ENCODE measurements around the gene VIT. TPM values are rescaled to one million over a fixed set of nuclear protein-coding genes. Genes with fewer than 3 reads are reported as not detected.

Gene VIT
- total RNA-seq, 1 donor from 2014 or later: not detected

DNA sequence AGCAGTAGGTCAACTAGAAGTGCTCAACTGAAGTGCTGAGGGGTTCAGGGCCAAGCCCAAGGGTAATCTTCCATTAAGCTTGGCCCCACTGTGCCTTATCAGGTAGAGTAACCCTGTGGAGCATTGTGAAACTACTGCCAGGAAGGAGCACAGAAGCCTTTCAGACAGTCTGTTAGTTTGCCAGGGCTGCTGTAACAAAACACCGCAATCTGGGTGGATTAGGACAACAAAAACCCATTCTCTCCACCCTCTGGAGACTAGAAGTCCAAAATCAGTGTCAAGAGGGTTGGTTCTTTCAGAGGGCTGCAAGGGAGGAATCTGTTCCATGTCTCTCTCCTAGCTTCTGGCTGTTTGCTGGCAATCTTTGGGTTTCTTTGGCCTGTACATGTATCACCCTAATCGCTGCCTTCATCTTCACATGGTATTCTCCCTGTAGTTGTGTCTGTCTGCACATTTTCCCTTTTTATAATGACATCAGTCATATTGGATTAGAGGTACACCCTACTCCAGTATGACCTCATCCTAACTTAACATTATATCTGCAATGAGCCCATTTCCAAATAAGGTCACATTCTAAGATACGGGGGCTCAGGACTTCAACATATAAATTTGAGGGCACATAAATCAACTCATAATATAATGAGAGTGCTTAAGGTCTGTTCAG lies 21.2 kb downstream of the VIT start:
- H3K9me3 ChIP-seq (ENCODE audit: insufficient read depth, low read depth, low read length): no peaks in the 10 kb centered on the region
- FAIRE-seq: no peak
- DNase-seq (ENCODE audit: low read depth): no peak
- H3K4me1 ChIP-seq (ENCODE audit: insufficient read depth, low read length): no peaks in the 10 kb centered on the region
- H3K4me2 ChIP-seq (ENCODE audit: low read length): no peak overlapping the region
- H3K27ac ChIP-seq (ENCODE audit: low read depth, low read length): no peak overlapping the region
- H3K79me2 ChIP-seq (ENCODE audit: insufficient read depth, low read length): no peaks in the 10 kb centered on the region
- Mint-ChIP-seq H3K36me3 (ENCODE audit: low read depth, unreplicated experiment) (peaks cover 2% of the 10 kb centered on the region), H3K27me3 (ENCODE audit: low read depth, unreplicated experiment) (no peaks in the 10 kb centered on the region), H3K4me1 (ENCODE audit: low read depth, unreplicated experiment) (no peaks in the 10 kb centered on the region), H3K4me3 (ENCODE audit: unreplicated experiment) (no peak overlapping the region), H3K9me3 (ENCODE audit: unreplicated experiment) (peaks cover 7% of the 10 kb centered on the region), H3K27ac (ENCODE audit: unreplicated experiment) (no peak overlapping the region)
- no peaks in the 10 kb centered on the region for H3K36me3 ChIP-seq (ENCODE audit: insufficient read depth, low read length)
- no peak overlapping the region for H2AFZ ChIP-seq (ENCODE audit: low read depth, low read length)
- no peak for TF ChIP-seq EZH2 (IDR thresholded peaks at IDR 0.05; ENCODE audit: insufficient read depth, low read length)
- TF ChIP-seq, protein P1, sequence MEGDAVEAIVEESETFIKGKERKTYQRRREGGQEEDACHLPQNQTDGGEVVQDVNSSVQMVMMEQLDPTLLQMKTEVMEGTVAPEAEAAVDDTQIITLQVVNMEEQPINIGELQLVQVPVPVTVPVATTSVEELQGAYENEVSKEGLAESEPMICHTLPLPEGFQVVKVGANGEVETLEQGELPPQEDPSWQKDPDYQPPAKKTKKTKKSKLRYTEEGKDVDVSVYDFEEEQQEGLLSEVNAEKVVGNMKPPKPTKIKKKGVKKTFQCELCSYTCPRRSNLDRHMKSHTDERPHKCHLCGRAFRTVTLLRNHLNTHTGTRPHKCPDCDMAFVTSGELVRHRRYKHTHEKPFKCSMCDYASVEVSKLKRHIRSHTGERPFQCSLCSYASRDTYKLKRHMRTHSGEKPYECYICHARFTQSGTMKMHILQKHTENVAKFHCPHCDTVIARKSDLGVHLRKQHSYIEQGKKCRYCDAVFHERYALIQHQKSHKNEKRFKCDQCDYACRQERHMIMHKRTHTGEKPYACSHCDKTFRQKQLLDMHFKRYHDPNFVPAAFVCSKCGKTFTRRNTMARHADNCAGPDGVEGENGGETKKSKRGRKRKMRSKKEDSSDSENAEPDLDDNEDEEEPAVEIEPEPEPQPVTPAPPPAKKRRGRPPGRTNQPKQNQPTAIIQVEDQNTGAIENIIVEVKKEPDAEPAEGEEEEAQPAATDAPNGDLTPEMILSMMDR (IDR thresholded peaks at IDR 0.05; ENCODE audit: insufficient read depth, low read depth, low read length): no peak
- H4K20me1 ChIP-seq (ENCODE audit: insufficient read depth, low read length): no peaks in the 10 kb centered on the region
- no peaks in the 10 kb centered on the region for H3K27me3 ChIP-seq (ENCODE audit: insufficient read depth, low read length)
- H3K4me3 ChIP-seq (ENCODE audit: insufficient read depth, low read depth, low read length): no peak overlapping the region
- H3K9ac ChIP-seq (ENCODE audit: low read length): no peak overlapping the region

DNA sequence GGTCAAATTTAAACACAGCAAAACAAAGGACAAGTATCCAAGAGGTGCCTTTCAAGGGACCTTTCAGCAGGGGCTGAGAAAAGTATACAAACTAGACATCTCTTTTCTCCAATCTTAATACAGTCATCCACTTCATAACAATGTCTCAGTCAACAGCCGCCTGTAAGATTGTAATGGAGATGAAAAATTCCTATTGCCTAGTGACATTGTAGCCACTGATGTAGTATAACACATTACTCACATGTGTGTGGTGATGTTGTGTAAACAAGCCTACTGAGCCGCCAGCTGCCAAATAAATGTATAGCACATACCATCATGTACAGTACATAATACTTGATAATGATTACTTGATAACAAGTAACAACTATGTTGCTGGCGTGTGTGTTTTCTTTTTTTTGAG lies 31.0 kb downstream of the VIT start:
- no peak for TF ChIP-seq EZH2 (IDR thresholded peaks at IDR 0.05; ENCODE audit: insufficient read depth, low read length)
- TF ChIP-seq, protein P1 (IDR thresholded peaks at IDR 0.05; ENCODE audit: insufficient read depth, low read depth, low read length): no peak
- Mint-ChIP-seq H3K27me3 (ENCODE audit: low read depth, unreplicated experiment) (peaks cover 2% of the 10 kb centered on the region), H3K4me3 (ENCODE audit: unreplicated experiment) (no peak overlapping the region), H3K9me3 (ENCODE audit: unreplicated experiment) (no peaks in the 10 kb centered on the region), H3K4me1 (ENCODE audit: low read depth, unreplicated experiment) (no peaks in the 10 kb centered on the region), H3K36me3 (ENCODE audit: low read depth, unreplicated experiment) (peaks cover 2% of the 10 kb centered on the region), H3K27ac (ENCODE audit: unreplicated experiment) (no peak overlapping the region)
- no peak overlapping the region for H3K4me2 ChIP-seq (ENCODE audit: low read length)
- peaks cover 4% of the 10 kb centered on the region for H3K9me3 ChIP-seq (ENCODE audit: insufficient read depth, low read depth, low read length)
- H3K4me3 ChIP-seq (ENCODE audit: insufficient read depth, low read depth, low read length): no peak overlapping the region
- H2AFZ ChIP-seq (ENCODE audit: low read depth, low read length): no peak overlapping the region
- H3K27ac ChIP-seq (ENCODE audit: low read depth, low read length): no peak overlapping the region
- H3K27me3 ChIP-seq (ENCODE audit: insufficient read depth, low read length): no peaks in the 10 kb centered on the region
- no peaks in the 10 kb centered on the region for H3K36me3 ChIP-seq (ENCODE audit: insufficient read depth, low read length)
- FAIRE-seq: no peak
- no peaks in the 10 kb centered on the region for H3K79me2 ChIP-seq (ENCODE audit: insufficient read depth, low read length)
- no peaks in the 10 kb centered on the region for H3K4me1 ChIP-seq (ENCODE audit: insufficient read depth, low read length)
- H4K20me1 ChIP-seq (ENCODE audit: insufficient read depth, low read length): no peaks in the 10 kb centered on the region
- DNase-seq (ENCODE audit: low read depth): no peak
- no peak overlapping the region for H3K9ac ChIP-seq (ENCODE audit: low read length)

DNA sequence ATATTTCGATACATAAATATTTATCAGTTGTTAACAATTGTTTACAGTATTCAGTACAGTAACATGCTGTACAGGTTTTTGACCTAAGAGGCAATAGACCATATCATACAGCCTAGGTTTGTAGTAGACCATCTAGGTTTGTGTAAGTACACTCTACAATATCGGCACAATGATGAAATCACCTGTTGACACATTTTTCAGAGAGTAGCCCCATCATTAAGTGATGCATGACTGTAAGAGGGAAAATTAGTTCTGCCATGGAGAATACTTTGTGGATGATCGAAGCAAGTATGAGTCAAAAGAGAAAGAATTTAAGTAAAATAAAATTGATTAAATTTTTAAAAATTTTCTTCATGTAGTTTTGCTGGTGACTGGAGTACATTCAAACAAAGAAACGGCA lies 32.6 kb downstream of the VIT start:
- Histone ChIP-seq H4K20me1 (ENCODE audit: insufficient read depth, low read length) (no peaks in the 10 kb centered on the region), H3K4me3 (ENCODE audit: insufficient read depth, low read depth, low read length) (no peak overlapping the region), H3K4me1 (ENCODE audit: insufficient read depth, low read length) (no peaks in the 10 kb centered on the region), H3K9ac (ENCODE audit: low read length) (no peak overlapping the region), H3K4me2 (ENCODE audit: low read length) (no peak overlapping the region), H3K9me3 (ENCODE audit: insufficient read depth, low read depth, low read length) (peaks cover 4% of the 10 kb centered on the region), H3K27me3 (ENCODE audit: insufficient read depth, low read length) (no peaks in the 10 kb centered on the region), H3K27ac (ENCODE audit: low read depth, low read length) (no peak overlapping the region), H3K79me2 (ENCODE audit: insufficient read depth, low read length) (no peaks in the 10 kb centered on the region), H3K36me3 (ENCODE audit: insufficient read depth, low read length) (no peaks in the 10 kb centered on the region), H2AFZ (ENCODE audit: low read depth, low read length) (no peak overlapping the region)
- H3K4me1 Mint-ChIP-seq (ENCODE audit: low read depth, unreplicated experiment): no peaks in the 10 kb centered on the region
- H3K9me3 Mint-ChIP-seq (ENCODE audit: unreplicated experiment): no peaks in the 10 kb centered on the region
- H3K36me3 Mint-ChIP-seq (ENCODE audit: low read depth, unreplicated experiment): peaks cover 5% of the 10 kb centered on the region
- TF ChIP-seq, protein P1 (IDR thresholded peaks at IDR 0.05; ENCODE audit: insufficient read depth, low read depth, low read length): no peak
- no peak for TF ChIP-seq EZH2 (IDR thresholded peaks at IDR 0.05; ENCODE audit: insufficient read depth, low read length)
- DNase-seq (ENCODE audit: low read depth): peak; percentile 27
- peaks cover 6% of the 10 kb centered on the region for H3K27me3 Mint-ChIP-seq (ENCODE audit: low read depth, unreplicated experiment)
- FAIRE-seq: no peak
- no peak overlapping the region for H3K4me3 Mint-ChIP-seq (ENCODE audit: unreplicated experiment)
- H3K27ac Mint-ChIP-seq (ENCODE audit: unreplicated experiment): no peak overlapping the region

Data from astrocyte (in vitro differentiated cells and primary cell).